Tibial artery (tissue), 4 donors: ENCODE data around the gene PTPRD.

Source experiments
- DNase-seq, 2 donors: peaks; one replicate each; pipeline ENCODE4 v3.0.0-alpha.2; 2019
- H3K27ac ChIP-seq, 2 donors: fragments of 200-600 bp; sonication (generic) in 1 of 2; 1 replicate in 1 of 2; 2 replicates in 1 of 2; pipeline ENCODE4 v1.5.1; 2018 to 2019; ENCODE audit warnings: mild to moderate bottlenecking in 1 of 2
- H3K27me3 ChIP-seq, 2 donors: fragments of 200-600 bp; sonication (generic) in 1 of 2; one replicate each; pipeline versions ENCODE4 v1.5.1 to v1.6.0; 2016 to 2019
- H3K36me3 ChIP-seq, 3 donors: fragments of 200-600 bp; sonication (generic) in 2 of 3; one replicate each; pipeline ENCODE4 v1.5.1; 2016 to 2019; ENCODE audit warnings: mild to moderate bottlenecking in 2 of 3
- H3K4me1 ChIP-seq, 4 donors: fragments of 200-600 bp; sonication (generic) in 2 of 4; 1 replicate in 3 of 4; 2 replicates in 1 of 4; pipeline ENCODE4 v1.5.1; 2016 to 2019
- H3K4me3 ChIP-seq, 2 donors: fragments of 200-600 bp; sonication (generic) in 1 of 2; 1 replicate in 1 of 2; 2 replicates in 1 of 2; pipeline ENCODE4 v1.5.1; 2018 to 2019; ENCODE audit warnings: mild to moderate bottlenecking in 2 of 2
- H3K9me3 ChIP-seq, 3 donors: fragments of 200-600 bp; sonication (generic) in 1 of 3; one replicate each; pipeline ENCODE4 v1.5.1; 2016 to 2019
- CTCF ChIP-seq, 2 experiments: fragments of 200-600 bp in 1 of 2; fragments of 450-650 bp in 1 of 2; IDR thresholded peaks; one replicate each; pipeline ENCODE4 v1.5.1; 2017 to 2019; ENCODE audit warnings: antibody characterized with exemption in 2 of 2, mild to moderate bottlenecking in 1 of 2, moderate library complexity in 1 of 2
- intact Hi-C: fragments of 100-400 bp; cut with DNase I; formaldehyde crosslinking; loops from one replicate; pipeline ENCODE4 v1.15.0; 2023; ENCODE audit warnings: low total_unique reads

The PTPRD gene

GRCh38 chr9:10173561-10173960 is 439.2 kb downstream of the PTPRD start:
- intact Hi-C loops: no loop called here
- no peak for TF ChIP-seq CTCF (IDR thresholded peaks at IDR 0.05)
- DNase-seq: no peak

GRCh38 chr9:10172476-10172875 is 440.3 kb downstream of the PTPRD start:
- Histone ChIP-seq H3K36me3 (no peaks in the 10 kb centered on the region), H3K27me3 (no peaks in the 10 kb centered on the region), H3K4me3 (no peak overlapping the region), H3K27ac (no peak overlapping the region), H3K4me1 (no peaks in the 10 kb centered on the region), H3K9me3 (no peaks in the 10 kb centered on the region)
- TF ChIP-seq CTCF (IDR thresholded peaks at IDR 0.05): no peak
- no peak for DNase-seq
- intact Hi-C loops: no loop called here

More at GRCh38 chr9:10173561-10173960, 439.2 kb downstream of the PTPRD start:
- Histone ChIP-seq H3K36me3 (no peaks in the 10 kb centered on the region), H3K27ac (no peak overlapping the region), H3K4me1 (no peaks in the 10 kb centered on the region), H3K9me3 (no peaks in the 10 kb centered on the region), H3K4me3 (no peak overlapping the region), H3K27me3 (no peaks in the 10 kb centered on the region)

GRCh38 chr9:10168241-10168640 is 444.6 kb downstream of the PTPRD start:
- Histone ChIP-seq H3K27me3 (no peaks in the 10 kb centered on the region), H3K4me3 (no peak overlapping the region), H3K36me3 (no peaks in the 10 kb centered on the region), H3K4me1 (no peaks in the 10 kb centered on the region), H3K9me3 (no peaks in the 10 kb centered on the region), H3K27ac (no peak overlapping the region)
- DNase-seq: no peak
- TF ChIP-seq CTCF (IDR thresholded peaks at IDR 0.05): no peak
- intact Hi-C loops: no loop called here

- Histone ChIP-seq H3K27me3 (no peaks in the 10 kb centered on the region), H3K9me3 (no peaks in the 10 kb centered on the region), H3K4me1 (no peaks in the 10 kb centered on the region), H3K27ac (no peak overlapping the region), H3K4me3 (no peak overlapping the region), H3K36me3 (no peaks in the 10 kb centered on the region)
- no peak for TF ChIP-seq CTCF (IDR thresholded peaks at IDR 0.05)
- DNase-seq: no peak
- intact Hi-C loops: no loop called here
These were observed 464.0 kb downstream of the PTPRD start for GRCh38 chr9:10148796-10149195.

- Histone ChIP-seq H3K4me1 (no peaks in the 10 kb centered on the region), H3K9me3 (no peaks in the 10 kb centered on the region), H3K4me3 (no peak overlapping the region), H3K27ac (no peak overlapping the region), H3K27me3 (no peaks in the 10 kb centered on the region), H3K36me3 (no peaks in the 10 kb centered on the region)
- intact Hi-C loops: no loop called here
- no peak for DNase-seq
- TF ChIP-seq CTCF (IDR thresholded peaks at IDR 0.05): no peak
These were observed 466.1 kb downstream of the PTPRD start for GRCh38 chr9:10146517-10147331.
